ENCODE data around the gene SSX2IP.

The SSX2IP gene

GRCh38 chr1:84620720-84621313 is 69.4 kb downstream of the SSX2IP start (continued):
- TF ChIP-seq, protein P1, sequence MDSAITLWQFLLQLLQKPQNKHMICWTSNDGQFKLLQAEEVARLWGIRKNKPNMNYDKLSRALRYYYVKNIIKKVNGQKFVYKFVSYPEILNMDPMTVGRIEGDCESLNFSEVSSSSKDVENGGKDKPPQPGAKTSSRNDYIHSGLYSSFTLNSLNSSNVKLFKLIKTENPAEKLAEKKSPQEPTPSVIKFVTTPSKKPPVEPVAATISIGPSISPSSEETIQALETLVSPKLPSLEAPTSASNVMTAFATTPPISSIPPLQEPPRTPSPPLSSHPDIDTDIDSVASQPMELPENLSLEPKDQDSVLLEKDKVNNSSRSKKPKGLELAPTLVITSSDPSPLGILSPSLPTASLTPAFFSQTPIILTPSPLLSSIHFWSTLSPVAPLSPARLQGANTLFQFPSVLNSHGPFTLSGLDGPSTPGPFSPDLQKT (IDR thresholded peaks at IDR 0.05; ENCODE audit: borderline replicate concordance, low read depth, low read length) = no peak
- TF ChIP-seq TCF7L2 (IDR thresholded peaks at IDR 0.05; ENCODE audit: borderline replicate concordance, low read depth, low read length) (no peak), ZNF596 (tag by site-specific recombination; IDR thresholded peaks at IDR 0.05) (no peak), ZNF157 (tag by site-specific recombination; IDR thresholded peaks at IDR 0.05) (no peak), ZNF292 (tag by site-specific recombination; IDR thresholded peaks at IDR 0.05; ENCODE audit: borderline replicate concordance, low read depth) (no peak), ZNF791 (tag by site-specific recombination; IDR thresholded peaks at IDR 0.05) (no peak), ZNF510 (tag by site-specific recombination; IDR thresholded peaks at IDR 0.05; ENCODE audit: insufficient replicate concordance) (no peak), SETDB1 (IDR thresholded peaks at IDR 0.05; ENCODE audit: insufficient read length, low read length) (no peak), ZNF548 (tag by site-specific recombination; IDR thresholded peaks at IDR 0.05) (no peak), KLF7 (tag by site-specific recombination; IDR thresholded peaks at IDR 0.05; ENCODE audit: borderline replicate concordance) (no peak), KLF10 (tag by site-specific recombination; IDR thresholded peaks at IDR 0.05) (no peak), ZNF248 (tag by site-specific recombination; IDR thresholded peaks at IDR 0.05) (no peak), ZNF223 (tag by site-specific recombination; IDR thresholded peaks at IDR 0.05) (no peak), ZEB2 (tag by site-specific recombination; IDR thresholded peaks at IDR 0.05) (peak; percentile 94), ZNF76 (tag by site-specific recombination; IDR thresholded peaks at IDR 0.05; ENCODE audit: borderline replicate concordance, low read depth) (no peak), ZBTB6 (tag by site-specific recombination; IDR thresholded peaks at IDR 0.05) (peak; percentile 53; the same call in 1 of the 2 replicates), ZSCAN16 (tag by site-specific recombination; IDR thresholded peaks at IDR 0.05) (no peak), ZNF473 (tag by site-specific recombination; IDR thresholded peaks at IDR 0.05) (no peak), ZNF2 (tag by site-specific recombination; IDR thresholded peaks at IDR 0.05) (peak; percentile 99), ZNF174 (tag by site-specific recombination; IDR thresholded peaks at IDR 0.05) (no peak), ZNF558 (tag by site-specific recombination; IDR thresholded peaks at IDR 0.05) (no peak), ZFP41 (tag by site-specific recombination; IDR thresholded peaks at IDR 0.05; ENCODE audit: borderline replicate concordance) (no peak), ZNF585B (tag by site-specific recombination; IDR thresholded peaks at IDR 0.05) (no peak), ZNF280C (tag by site-specific recombination; IDR thresholded peaks at IDR 0.05) (no peak), ZNF10 (tag by site-specific recombination; IDR thresholded peaks at IDR 0.05) (0 out of 2 replicates have a peak, but pooled peaks have one; percentile 25), ZFP69B (tag by site-specific recombination; IDR thresholded peaks at IDR 0.05) (0 out of 2 replicates have a peak, but pooled peaks have one; percentile 47), ZNF768 (tag by site-specific recombination; IDR thresholded peaks at IDR 0.05) (no peak)
- TF ChIP-seq, protein P2, sequence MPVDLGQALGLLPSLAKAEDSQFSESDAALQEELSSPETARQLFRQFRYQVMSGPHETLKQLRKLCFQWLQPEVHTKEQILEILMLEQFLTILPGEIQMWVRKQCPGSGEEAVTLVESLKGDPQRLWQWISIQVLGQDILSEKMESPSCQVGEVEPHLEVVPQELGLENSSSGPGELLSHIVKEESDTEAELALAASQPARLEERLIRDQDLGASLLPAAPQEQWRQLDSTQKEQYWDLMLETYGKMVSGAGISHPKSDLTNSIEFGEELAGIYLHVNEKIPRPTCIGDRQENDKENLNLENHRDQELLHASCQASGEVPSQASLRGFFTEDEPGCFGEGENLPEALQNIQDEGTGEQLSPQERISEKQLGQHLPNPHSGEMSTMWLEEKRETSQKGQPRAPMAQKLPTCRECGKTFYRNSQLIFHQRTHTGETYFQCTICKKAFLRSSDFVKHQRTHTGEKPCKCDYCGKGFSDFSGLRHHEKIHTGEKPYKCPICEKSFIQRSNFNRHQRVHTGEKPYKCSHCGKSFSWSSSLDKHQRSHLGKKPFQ (tag by site-specific recombination; IDR thresholded peaks at IDR 0.05) = no peak
- TF ChIP-seq, protein P3, sequence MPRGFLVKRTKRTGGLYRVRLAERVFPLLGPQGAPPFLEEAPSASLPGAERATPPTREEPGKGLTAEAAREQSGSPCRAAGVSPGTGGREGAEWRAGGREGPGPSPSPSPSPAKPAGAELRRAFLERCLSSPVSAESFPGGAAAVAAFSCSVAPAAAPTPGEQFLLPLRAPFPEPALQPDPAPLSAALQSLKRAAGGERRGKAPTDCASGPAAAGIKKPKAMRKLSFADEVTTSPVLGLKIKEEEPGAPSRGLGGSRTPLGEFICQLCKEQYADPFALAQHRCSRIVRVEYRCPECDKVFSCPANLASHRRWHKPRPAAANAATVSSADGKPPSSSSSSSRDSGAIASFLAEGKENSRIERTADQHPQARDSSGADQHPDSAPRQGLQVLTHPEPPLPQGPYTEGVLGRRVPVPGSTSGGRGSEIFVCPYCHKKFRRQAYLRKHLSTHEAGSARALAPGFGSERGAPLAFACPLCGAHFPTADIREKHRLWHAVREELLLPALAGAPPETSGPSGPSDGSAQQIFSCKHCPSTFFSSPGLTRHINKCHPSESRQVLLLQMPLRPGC (tag by site-specific recombination; IDR thresholded peaks at IDR 0.05) = peak; percentile 47; the same call in 1 of the 2 replicates
- TF ChIP-seq, protein P4, sequence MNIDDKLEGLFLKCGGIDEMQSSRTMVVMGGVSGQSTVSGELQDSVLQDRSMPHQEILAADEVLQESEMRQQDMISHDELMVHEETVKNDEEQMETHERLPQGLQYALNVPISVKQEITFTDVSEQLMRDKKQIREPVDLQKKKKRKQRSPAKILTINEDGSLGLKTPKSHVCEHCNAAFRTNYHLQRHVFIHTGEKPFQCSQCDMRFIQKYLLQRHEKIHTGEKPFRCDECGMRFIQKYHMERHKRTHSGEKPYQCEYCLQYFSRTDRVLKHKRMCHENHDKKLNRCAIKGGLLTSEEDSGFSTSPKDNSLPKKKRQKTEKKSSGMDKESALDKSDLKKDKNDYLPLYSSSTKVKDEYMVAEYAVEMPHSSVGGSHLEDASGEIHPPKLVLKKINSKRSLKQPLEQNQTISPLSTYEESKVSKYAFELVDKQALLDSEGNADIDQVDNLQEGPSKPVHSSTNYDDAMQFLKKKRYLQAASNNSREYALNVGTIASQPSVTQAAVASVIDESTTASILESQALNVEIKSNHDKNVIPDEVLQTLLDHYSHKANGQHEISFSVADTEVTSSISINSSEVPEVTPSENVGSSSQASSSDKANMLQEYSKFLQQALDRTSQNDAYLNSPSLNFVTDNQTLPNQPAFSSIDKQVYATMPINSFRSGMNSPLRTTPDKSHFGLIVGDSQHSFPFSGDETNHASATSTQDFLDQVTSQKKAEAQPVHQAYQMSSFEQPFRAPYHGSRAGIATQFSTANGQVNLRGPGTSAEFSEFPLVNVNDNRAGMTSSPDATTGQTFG (tag by site-specific recombination; IDR thresholded peaks at IDR 0.05; ENCODE audit: borderline replicate concordance) = no peak
